HCT116 (cell line): ENCODE measurements around the gene TFCP2. TPM values are rescaled to one million over a fixed set of nuclear protein-coding genes. Genes with fewer than 3 reads are reported as not detected.

Experiments used
- ATAC-seq: fragments of 200-7000 bp; cut with Tn5 transposase; 2 replicates; pipeline ENCODE4 v1.9.1; 2020; ENCODE audit warnings: mild to moderate bottlenecking, moderate library complexity
- BruUV-seq: library from RNA; stranded (reverse); fragments of 400-500 nt; replicated peaks from 2 replicates; lab custom pipeline; 2021; lab: Mats Ljungman, UMichigan
- CTCF ChIA-PET: fragments of 300-600 bp; sonication (Branson Sonifier 250); formaldehyde crosslinking; loops from one replicate; lab custom pipeline; 2021; ENCODE audit warnings: antibody characterized with exemption; lab: Charles Lee
- POLR2A ChIA-PET: fragments of 300-600, 350-600 bp; sonication (Branson Sonifier 250); formaldehyde crosslinking; loops from one replicate; lab custom pipeline; 2021; ENCODE audit warnings: antibody characterized with exemption; lab: Charles Lee
- RAD21 ChIA-PET, 2 experiments: fragments of 300-600 bp; sonication (Branson Sonifier 250); formaldehyde crosslinking; loops; one replicate each; lab custom pipeline; 2023; ENCODE audit warnings: low total read pairs in 2 of 2; ENCODE audit not compliant: uncharacterized antibody in 2 of 2, unreplicated experiment in 2 of 2, low non-redundant PET in 1 of 2; lab: Charles Lee
- DNase-seq: peaks from one replicate; pipeline ENCODE4 v3.0.0-alpha.2; 2010; ENCODE audit warnings: low read depth, low spot score
- H2AFZ ChIP-seq: fragments of 200-600 bp; shearing (Covaris generic), sonication (generic); 2 replicates; pipeline ENCODE4 v1.6.1; 2017; ENCODE audit warnings: low read depth, mixed run types, mixed read lengths, antibody characterized with exemption, low read length; ENCODE audit not compliant: poor library complexity, severe bottlenecking
- H3K27ac ChIP-seq: 2 replicates; pipeline ENCODE4 v1.5.1; 2012; ENCODE audit warnings: low read depth, low read length
- H3K27me3 ChIP-seq: fragments of 200-600 bp; sonication (generic); 2 replicates; pipeline ENCODE4 v1.6.1; 2016; ENCODE audit warnings: mixed run types, low read length, mixed read lengths; ENCODE audit not compliant: insufficient read depth
- H3K36me3 ChIP-seq, 2 experiments: fragments of 200-500 bp in 1 of 2; fragments of 200-600 bp in 1 of 2; sonication (Bioruptor generic) in 1 of 2; sonication (generic) in 1 of 2; 2 replicates each; pipeline versions ENCODE4 v1.5.1 to v1.6.1; 2014 to 2016; ENCODE audit warnings: low read length in 2 of 2, inconsistent platforms in 1 of 2, mixed read lengths in 1 of 2, mixed run types in 1 of 2; ENCODE audit not compliant: insufficient read depth in 2 of 2, control insufficient read depth in 1 of 2
- H3K4me1 ChIP-seq, 2 experiments: fragments of 200-600 bp in 1 of 2; sonication (generic) in 1 of 2; 2 replicates each; pipeline versions ENCODE4 v1.5.1 to v1.6.1; 2012 to 2017; ENCODE audit warnings: low read length in 2 of 2, inconsistent platforms in 1 of 2, mild to moderate bottlenecking in 1 of 2, mixed read lengths in 1 of 2, mixed run types in 1 of 2, moderate library complexity in 1 of 2; ENCODE audit not compliant: insufficient read depth in 2 of 2, control insufficient read depth in 1 of 2
- H3K4me2 ChIP-seq: fragments of 200-600 bp; sonication (generic); 2 replicates; pipeline ENCODE4 v1.6.1; 2017; ENCODE audit warnings: mixed run types, low read length, mixed read lengths
- H3K4me3 ChIP-seq, 2 experiments: fragments of 200-600 bp in 1 of 2; sonication (generic) in 1 of 2; replicated peaks in 1 of 2; 2 replicates each; pipeline ENCODE4 v1.5.1; 2011 to 2016; ENCODE audit warnings: low read length in 2 of 2, control low read depth in 1 of 2, low read depth in 1 of 2, mild to moderate bottlenecking in 1 of 2, mixed read lengths in 1 of 2, mixed run types in 1 of 2
- H3K79me2 ChIP-seq: fragments of 200-600 bp; sonication (generic); 2 replicates; pipeline ENCODE4 v1.6.1; 2017; ENCODE audit warnings: mild to moderate bottlenecking, mixed run types, low read length, moderate library complexity, mixed read lengths; ENCODE audit not compliant: insufficient read depth
- H3K9ac ChIP-seq: fragments of 200-600 bp; sonication (generic); 2 replicates; pipeline ENCODE4 v1.6.1; 2016; ENCODE audit warnings: low read length, mixed read lengths
- H3K9me2 ChIP-seq: fragments of 200-600 bp; sonication (generic), shearing (Covaris generic); 2 replicates; pipeline ENCODE4 v1.6.1; 2017; ENCODE audit warnings: mixed run types, mild to moderate bottlenecking, moderate library complexity; ENCODE audit not compliant: insufficient read depth
- H3K9me3 ChIP-seq, 2 experiments: fragments of 200-500 bp in 1 of 2; fragments of 200-600 bp in 1 of 2; sonication (Bioruptor generic) in 1 of 2; sonication (generic) in 1 of 2; 2 replicates each; pipeline ENCODE4 v1.6.1; 2014 to 2017; ENCODE audit warnings: low read length in 2 of 2, mixed read lengths in 2 of 2, inconsistent platforms in 1 of 2, low read depth in 1 of 2, mild to moderate bottlenecking in 1 of 2, mixed run types in 1 of 2, moderate library complexity in 1 of 2; ENCODE audit not compliant: control insufficient read depth in 1 of 2, insufficient read depth in 1 of 2
- H4K20me1 ChIP-seq: fragments of 200-600 bp; sonication (generic), shearing (Covaris generic); 2 replicates; pipeline ENCODE4 v1.6.1; 2017; ENCODE audit warnings: mixed run types, mild to moderate bottlenecking, moderate library complexity; ENCODE audit not compliant: insufficient read depth
- CBX3 ChIP-seq: IDR thresholded peaks from 2 replicates; pipeline ENCODE4 v1.6.1; 2012; ENCODE audit warnings: low read depth
- CEBPB ChIP-seq: IDR thresholded peaks from 2 replicates; pipeline ENCODE4 v1.6.1; 2012; ENCODE audit warnings: low read depth
- EGR1 ChIP-seq: IDR thresholded peaks from 2 replicates; pipeline ENCODE4 v1.6.1; 2012; ENCODE audit warnings: low read depth
- FOSL1 ChIP-seq: IDR thresholded peaks from 2 replicates; pipeline ENCODE4 v1.6.1; 2012; ENCODE audit warnings: low read depth
- JUND ChIP-seq: IDR thresholded peaks from 2 replicates; pipeline ENCODE4 v1.6.1; 2012
- POLR2A ChIP-seq: IDR thresholded peaks from 2 replicates; pipeline ENCODE4 v1.7.0; 2011; ENCODE audit warnings: borderline replicate concordance; ENCODE audit not compliant: insufficient read depth, insufficient read length; ENCODE audit errors: extremely low read depth
- POLR2AphosphoS5 ChIP-seq: IDR thresholded peaks from 2 replicates; pipeline ENCODE4 v1.6.1; 2011; ENCODE audit warnings: mild to moderate bottlenecking, low read depth, low read length, moderate library complexity
- RAD21 ChIP-seq: IDR thresholded peaks from 2 replicates; pipeline ENCODE4 v1.6.1; 2012; ENCODE audit warnings: low read depth, mild to moderate bottlenecking
- SIN3A ChIP-seq: IDR thresholded peaks from 2 replicates; pipeline ENCODE4 v1.6.1; 2012; ENCODE audit warnings: low read depth
- SP1 ChIP-seq: IDR thresholded peaks from 2 replicates; pipeline ENCODE4 v1.6.1; 2012; ENCODE audit warnings: low read depth
- SRF ChIP-seq: IDR thresholded peaks from 2 replicates; pipeline ENCODE4 v1.6.1; 2012; ENCODE audit warnings: low read depth
- TCF7L2 ChIP-seq: IDR thresholded peaks from 2 replicates; pipeline ENCODE4 v1.7.0; 2011; ENCODE audit warnings: borderline replicate concordance, inconsistent platforms; ENCODE audit not compliant: insufficient read depth, insufficient read length; ENCODE audit errors: extremely low read depth
- YY1 ChIP-seq: IDR thresholded peaks from 2 replicates; pipeline ENCODE4 v1.6.1; 2011; ENCODE audit warnings: low read length, low read depth, moderate library complexity, mild to moderate bottlenecking; ENCODE audit not compliant: insufficient replicate concordance; ENCODE audit errors: extremely low read depth
- ZFX ChIP-seq: fragments of 450-650 bp; IDR thresholded peaks from 2 replicates; pipeline ENCODE4 v1.6.1; 2017
- ZNF274 ChIP-seq: fragments of 200-500 bp; sonication (Bioruptor generic); IDR thresholded peaks from 2 replicates; pipeline ENCODE4 v1.6.1; 2014; ENCODE audit warnings: mild to moderate bottlenecking, low read depth, low read length, inconsistent platforms
- intact Hi-C: fragments of 100-400 bp; cut with micrococcal nuclease; formaldehyde crosslinking; loops from 2 replicates; pipeline ENCODE4 v1.10.0; 2022
- total RNA-seq: library from RNA; stranded (reverse); gene quantifications from one replicate; pipeline ENCODE4 v1.2.1, GENCODE V29; 2021; ENCODE audit not compliant: unreplicated experiment
- TF ChIP-seq, protein P1 (sequence below): IDR thresholded peaks from 2 replicates; pipeline ENCODE4 v1.6.1; 2012
- TF ChIP-seq, protein P2 (sequence below): IDR thresholded peaks from 2 replicates; pipeline ENCODE4 v1.6.1; 2011; ENCODE audit warnings: mild to moderate bottlenecking, low read length, moderate library complexity; ENCODE audit not compliant: insufficient replicate concordance; ENCODE audit errors: extremely low read depth
- TF ChIP-seq, protein P3 (sequence below): IDR thresholded peaks from 2 replicates; pipeline ENCODE4 v1.6.1; 2012; ENCODE audit warnings: low read depth
- TF ChIP-seq, protein P4 (sequence below): IDR thresholded peaks from 2 replicates; pipeline ENCODE4 v1.6.1; 2012
- TF ChIP-seq, protein P5 (sequence below), 3 experiments: fragments of 200-600 bp in 1 of 3; sonication (generic) in 1 of 3; IDR thresholded peaks in 2 of 3; conservative IDR thresholded peaks in 1 of 3; 2 replicates each; pipeline ENCODE4 v1.5.1; 2012 to 2017; ENCODE audit warnings: low read depth in 2 of 3, low read length in 2 of 3, antibody characterized with exemption in 1 of 3, borderline replicate concordance in 1 of 3, control low read depth in 1 of 3, mild to moderate bottlenecking in 1 of 3, mixed read lengths in 1 of 3, mixed run types in 1 of 3, moderate library complexity in 1 of 3; ENCODE audit not compliant: insufficient read depth in 1 of 3

Gene TFCP2
- total RNA-seq, 1 experiment from 2014 or later: 31.6 TPM

DNA sequence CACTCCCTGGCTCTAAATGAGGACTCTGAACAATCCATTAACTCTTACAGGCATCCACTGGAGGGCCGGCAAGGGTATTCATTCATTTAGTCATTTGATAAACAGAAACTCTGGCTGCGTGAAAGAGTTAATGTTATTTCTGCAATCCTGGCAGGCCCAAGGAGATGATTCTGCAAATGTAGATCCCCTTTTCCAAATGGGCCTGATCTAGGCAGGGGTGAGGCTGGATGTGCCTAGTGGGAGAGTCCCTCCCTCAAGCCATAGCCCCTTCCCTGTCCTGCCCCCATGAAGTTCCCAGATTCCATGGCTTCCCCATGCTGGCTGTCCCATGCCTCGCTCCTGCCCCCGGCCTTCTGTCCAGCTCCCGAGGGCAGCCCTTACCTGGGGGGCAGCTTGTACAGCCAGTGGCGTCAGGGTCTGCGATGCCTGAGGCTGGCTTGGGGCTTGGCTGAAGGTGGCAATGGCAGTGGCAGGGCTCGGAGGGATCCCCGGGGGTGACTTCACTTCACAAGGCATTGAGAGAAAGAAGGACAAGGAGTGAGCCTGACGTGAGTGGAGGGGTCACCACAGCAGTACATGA, 26.5 kb upstream of the TFCP2 start:
- ChIA-PET POLR2A (no interaction called here), CTCF (no interaction called here), RAD21 (no interaction called here)
- H3K79me2 ChIP-seq: no peaks in the 10 kb centered on the region
- no peaks in the 10 kb centered on the region for H3K27me3 ChIP-seq
- BruUV-seq: no TSS peak
- DNase-seq: no peak
- intact Hi-C loops: no loop called here
- H3K27ac ChIP-seq: no peak overlapping the region
- no peaks in the 10 kb centered on the region for H3K9me3 ChIP-seq
- no peak overlapping the region for H2AFZ ChIP-seq
- no peaks in the 10 kb centered on the region for H3K9me2 ChIP-seq
- no peak overlapping the region for H3K4me2 ChIP-seq
- peaks cover 7 to 11% of the 10 kb centered on the region in 2 experiments for H3K4me1 ChIP-seq
- H4K20me1 ChIP-seq: no peaks in the 10 kb centered on the region
- H3K36me3 ChIP-seq: no peaks in the 10 kb centered on the region
- TF ChIP-seq CEBPB (no peak), EGR1 (no peak), ZNF274 (no peak), YY1 (no peak), SRF (no peak), SIN3A (no peak), POLR2AphosphoS5 (no peak), POLR2A (no peak), SP1 (no peak), CBX3 (no peak), JUND (no peak), TCF7L2 (no peak), ZFX (no peak), RAD21 (no peak), FOSL1 (no peak)
- TF ChIP-seq, protein P1, sequence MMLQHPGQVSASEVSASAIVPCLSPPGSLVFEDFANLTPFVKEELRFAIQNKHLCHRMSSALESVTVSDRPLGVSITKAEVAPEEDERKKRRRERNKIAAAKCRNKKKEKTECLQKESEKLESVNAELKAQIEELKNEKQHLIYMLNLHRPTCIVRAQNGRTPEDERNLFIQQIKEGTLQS: no peak
- TF ChIP-seq, protein P2, sequence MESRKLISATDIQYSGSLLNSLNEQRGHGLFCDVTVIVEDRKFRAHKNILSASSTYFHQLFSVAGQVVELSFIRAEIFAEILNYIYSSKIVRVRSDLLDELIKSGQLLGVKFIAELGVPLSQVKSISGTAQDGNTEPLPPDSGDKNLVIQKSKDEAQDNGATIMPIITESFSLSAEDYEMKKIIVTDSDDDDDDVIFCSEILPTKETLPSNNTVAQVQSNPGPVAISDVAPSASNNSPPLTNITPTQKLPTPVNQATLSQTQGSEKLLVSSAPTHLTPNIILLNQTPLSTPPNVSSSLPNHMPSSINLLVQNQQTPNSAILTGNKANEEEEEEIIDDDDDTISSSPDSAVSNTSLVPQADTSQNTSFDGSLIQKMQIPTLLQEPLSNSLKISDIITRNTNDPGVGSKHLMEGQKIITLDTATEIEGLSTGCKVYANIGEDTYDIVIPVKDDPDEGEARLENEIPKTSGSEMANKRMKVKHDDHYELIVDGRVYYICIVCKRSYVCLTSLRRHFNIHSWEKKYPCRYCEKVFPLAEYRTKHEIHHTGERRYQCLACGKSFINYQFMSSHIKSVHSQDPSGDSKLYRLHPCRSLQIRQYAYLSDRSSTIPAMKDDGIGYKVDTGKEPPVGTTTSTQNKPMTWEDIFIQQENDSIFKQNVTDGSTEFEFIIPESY: no peak
- TF ChIP-seq, protein P3, sequence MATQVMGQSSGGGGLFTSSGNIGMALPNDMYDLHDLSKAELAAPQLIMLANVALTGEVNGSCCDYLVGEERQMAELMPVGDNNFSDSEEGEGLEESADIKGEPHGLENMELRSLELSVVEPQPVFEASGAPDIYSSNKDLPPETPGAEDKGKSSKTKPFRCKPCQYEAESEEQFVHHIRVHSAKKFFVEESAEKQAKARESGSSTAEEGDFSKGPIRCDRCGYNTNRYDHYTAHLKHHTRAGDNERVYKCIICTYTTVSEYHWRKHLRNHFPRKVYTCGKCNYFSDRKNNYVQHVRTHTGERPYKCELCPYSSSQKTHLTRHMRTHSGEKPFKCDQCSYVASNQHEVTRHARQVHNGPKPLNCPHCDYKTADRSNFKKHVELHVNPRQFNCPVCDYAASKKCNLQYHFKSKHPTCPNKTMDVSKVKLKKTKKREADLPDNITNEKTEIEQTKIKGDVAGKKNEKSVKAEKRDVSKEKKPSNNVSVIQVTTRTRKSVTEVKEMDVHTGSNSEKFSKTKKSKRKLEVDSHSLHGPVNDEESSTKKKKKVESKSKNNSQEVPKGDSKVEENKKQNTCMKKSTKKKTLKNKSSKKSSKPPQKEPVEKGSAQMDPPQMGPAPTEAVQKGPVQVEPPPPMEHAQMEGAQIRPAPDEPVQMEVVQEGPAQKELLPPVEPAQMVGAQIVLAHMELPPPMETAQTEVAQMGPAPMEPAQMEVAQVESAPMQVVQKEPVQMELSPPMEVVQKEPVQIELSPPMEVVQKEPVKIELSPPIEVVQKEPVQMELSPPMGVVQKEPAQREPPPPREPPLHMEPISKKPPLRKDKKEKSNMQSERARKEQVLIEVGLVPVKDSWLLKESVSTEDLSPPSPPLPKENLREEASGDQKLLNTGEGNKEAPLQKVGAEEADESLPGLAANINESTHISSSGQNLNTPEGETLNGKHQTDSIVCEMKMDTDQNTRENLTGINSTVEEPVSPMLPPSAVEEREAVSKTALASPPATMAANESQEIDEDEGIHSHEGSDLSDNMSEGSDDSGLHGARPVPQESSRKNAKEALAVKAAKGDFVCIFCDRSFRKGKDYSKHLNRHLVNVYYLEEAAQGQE: no peak
- TF ChIP-seq, protein P4, sequence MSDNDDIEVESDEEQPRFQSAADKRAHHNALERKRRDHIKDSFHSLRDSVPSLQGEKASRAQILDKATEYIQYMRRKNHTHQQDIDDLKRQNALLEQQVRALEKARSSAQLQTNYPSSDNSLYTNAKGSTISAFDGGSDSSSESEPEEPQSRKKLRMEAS: no peak
- TF ChIP-seq, protein P5, sequence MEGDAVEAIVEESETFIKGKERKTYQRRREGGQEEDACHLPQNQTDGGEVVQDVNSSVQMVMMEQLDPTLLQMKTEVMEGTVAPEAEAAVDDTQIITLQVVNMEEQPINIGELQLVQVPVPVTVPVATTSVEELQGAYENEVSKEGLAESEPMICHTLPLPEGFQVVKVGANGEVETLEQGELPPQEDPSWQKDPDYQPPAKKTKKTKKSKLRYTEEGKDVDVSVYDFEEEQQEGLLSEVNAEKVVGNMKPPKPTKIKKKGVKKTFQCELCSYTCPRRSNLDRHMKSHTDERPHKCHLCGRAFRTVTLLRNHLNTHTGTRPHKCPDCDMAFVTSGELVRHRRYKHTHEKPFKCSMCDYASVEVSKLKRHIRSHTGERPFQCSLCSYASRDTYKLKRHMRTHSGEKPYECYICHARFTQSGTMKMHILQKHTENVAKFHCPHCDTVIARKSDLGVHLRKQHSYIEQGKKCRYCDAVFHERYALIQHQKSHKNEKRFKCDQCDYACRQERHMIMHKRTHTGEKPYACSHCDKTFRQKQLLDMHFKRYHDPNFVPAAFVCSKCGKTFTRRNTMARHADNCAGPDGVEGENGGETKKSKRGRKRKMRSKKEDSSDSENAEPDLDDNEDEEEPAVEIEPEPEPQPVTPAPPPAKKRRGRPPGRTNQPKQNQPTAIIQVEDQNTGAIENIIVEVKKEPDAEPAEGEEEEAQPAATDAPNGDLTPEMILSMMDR (IDR thresholded peaks at IDR 0.05 in 2 of 3, conservative IDR thresholded peaks at IDR 0.05 in 1 of 3; ENCODE audit: borderline replicate concordance in 1 of 3, insufficient read depth in 1 of 3, low read depth in 2 of 3, low read length in 2 of 3): no peak
- TF ChIP-seq, all 23 proteins: peak for 0
- no peak overlapping the region for H3K9ac ChIP-seq
- H3K4me3 ChIP-seq: no peak overlapping the region
- no peak for ATAC-seq
